Stomach (tissue), 9 donors: ENCODE results near the gene GLDN. TPM values are rescaled to one million over a fixed set of nuclear protein-coding genes. Genes with fewer than 3 reads are reported as not detected.

Source experiments
- DNase-seq, 2 donors: peaks; one replicate each; pipeline versions ENCODE4 v3.0.0 to v3.0.0-alpha.2; 2013 to 2019
- H3K27ac ChIP-seq, 5 donors: fragments of 200-600 bp in 4 of 5; sonication (generic) in 4 of 5; one replicate each; pipeline ENCODE4 v1.5.1; 2013 to 2019; ENCODE audit warnings: mild to moderate bottlenecking in 1 of 5, moderate library complexity in 1 of 5
- H3K27me3 ChIP-seq, 3 donors: fragments of 200-600 bp; sonication (generic); one replicate each; pipeline ENCODE4 v1.5.1; 2017 to 2019; ENCODE audit warnings: mixed run types in 1 of 3
- H3K36me3 ChIP-seq, 4 donors: fragments of 200-600 bp; sonication (generic); 1 replicate in 3 of 4; 2 replicates in 1 of 4; pipeline ENCODE4 v1.5.1; 2016 to 2019
- H3K4me1 ChIP-seq, 4 donors: fragments of 200-600 bp; sonication (generic); one replicate each; pipeline ENCODE4 v1.5.1; 2016 to 2019
- H3K4me3 ChIP-seq, 4 donors: fragments of 200-600 bp; sonication (generic) in 3 of 4; one replicate each; pipeline ENCODE4 v1.5.1; 2016 to 2019; ENCODE audit warnings: mild to moderate bottlenecking in 1 of 4
- H3K9me3 ChIP-seq, 4 donors: fragments of 200-600 bp; sonication (generic); one replicate each; pipeline ENCODE4 v1.5.1; 2016 to 2019
- EP300 ChIP-seq: sonication (generic); formaldehyde crosslinking; IDR thresholded peaks from one replicate; pipeline ENCODE4 v1.6.1; 2017; ENCODE audit warnings: antibody characterized with exemption
- POLR2A ChIP-seq, 4 donors: fragments of 450-650 bp; IDR thresholded peaks; one replicate each; pipeline ENCODE4 v1.6.1; 2016; ENCODE audit warnings: antibody characterized with exemption in 4 of 4, control low read depth in 2 of 4, mild to moderate bottlenecking in 1 of 4, moderate library complexity in 1 of 4
- POLR2AphosphoS5 ChIP-seq, 3 donors: sonication (generic); formaldehyde crosslinking; IDR thresholded peaks; one replicate each; pipeline ENCODE4 v1.6.1; 2016; ENCODE audit warnings: antibody characterized with exemption in 3 of 3
- WGBS, 5 donors: extraction: QIAGEN DNeasy Blood & Tissue Kit in 3 of 5; methylation state at CpG; one replicate each; pipeline versions ENCODE4 v1.1.5 to v1.1.7; 2013 to 2018; 5-methylcytosine and 5-hydroxymethylcytosine counted together
- intact Hi-C: fragments of 100-400 bp; cut with DNase I; formaldehyde crosslinking; loops from one replicate; pipeline ENCODE4 v1.15.1; 2023; ENCODE audit warnings: low total_unique reads
- polyA plus RNA-seq, 3 donors: library from polyadenylated mRNA; stranded (reverse); fragments of 200-250 nt; gene quantifications; one replicate each; pipeline ENCODE4 v1.2.3, GENCODE V29; 2013
- total RNA-seq, 5 donors: library from RNA; depleted of rRNA; stranded (reverse); fragments of >200 nt; gene quantifications; one replicate each; pipeline versions ENCODE4 v1.1.0 to v1.2.3, GENCODE V29; 2014 to 2016
- TF ChIP-seq, protein P1 (sequence below), 7 experiments: fragments of 450-650 bp in 4 of 7; fragments of 200-600 bp in 3 of 7; sonication (generic) in 3 of 7; IDR thresholded peaks; one replicate each; pipeline ENCODE4 v1.5.1; 2016 to 2019; ENCODE audit warnings: antibody characterized with exemption in 7 of 7, control low read depth in 2 of 7, mild to moderate bottlenecking in 1 of 7
- donor health status: healthy with polysubstance abuse.
- donor health status: Bipolar disorder and iron deficiency.
- donor health status: healthy.

The GLDN gene
- total and polyA plus RNA-seq, 8 donors: 0.23 to 8.7 (median 1.7) TPM; not detected in 1

- Histone ChIP-seq H3K4me3 (no peak overlapping the region), H3K36me3 (no peaks in the 10 kb centered on the region), H3K27me3 (peaks cover 0 to 2% (median 0%) of the 10 kb centered on the region in 3 donors), H3K9me3 (no peaks in the 10 kb centered on the region), H3K4me1 (peaks cover 0 to 23% (median 10%) of the 10 kb centered on the region in 4 donors), H3K27ac (no peak overlapping the region)
- intact Hi-C loops: no loop called here
- DNase-seq: no peak
- TF ChIP-seq EP300 (no peak), POLR2AphosphoS5 (IDR thresholded peaks at IDR 0.05) (no peak), POLR2A (IDR thresholded peaks at IDR 0.05) (no peak)
- TF ChIP-seq, protein P1, sequence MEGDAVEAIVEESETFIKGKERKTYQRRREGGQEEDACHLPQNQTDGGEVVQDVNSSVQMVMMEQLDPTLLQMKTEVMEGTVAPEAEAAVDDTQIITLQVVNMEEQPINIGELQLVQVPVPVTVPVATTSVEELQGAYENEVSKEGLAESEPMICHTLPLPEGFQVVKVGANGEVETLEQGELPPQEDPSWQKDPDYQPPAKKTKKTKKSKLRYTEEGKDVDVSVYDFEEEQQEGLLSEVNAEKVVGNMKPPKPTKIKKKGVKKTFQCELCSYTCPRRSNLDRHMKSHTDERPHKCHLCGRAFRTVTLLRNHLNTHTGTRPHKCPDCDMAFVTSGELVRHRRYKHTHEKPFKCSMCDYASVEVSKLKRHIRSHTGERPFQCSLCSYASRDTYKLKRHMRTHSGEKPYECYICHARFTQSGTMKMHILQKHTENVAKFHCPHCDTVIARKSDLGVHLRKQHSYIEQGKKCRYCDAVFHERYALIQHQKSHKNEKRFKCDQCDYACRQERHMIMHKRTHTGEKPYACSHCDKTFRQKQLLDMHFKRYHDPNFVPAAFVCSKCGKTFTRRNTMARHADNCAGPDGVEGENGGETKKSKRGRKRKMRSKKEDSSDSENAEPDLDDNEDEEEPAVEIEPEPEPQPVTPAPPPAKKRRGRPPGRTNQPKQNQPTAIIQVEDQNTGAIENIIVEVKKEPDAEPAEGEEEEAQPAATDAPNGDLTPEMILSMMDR (IDR thresholded peaks at IDR 0.05): no peak
- whole genome bisulfite sequencing, 5 donors: 75 to 92% (median 91%) methylated on average over 4 of the region's 4 CpGs
These were observed 37.0 kb downstream of the GLDN start for GRCh38 chr15:51378406-51378805.

DNA sequence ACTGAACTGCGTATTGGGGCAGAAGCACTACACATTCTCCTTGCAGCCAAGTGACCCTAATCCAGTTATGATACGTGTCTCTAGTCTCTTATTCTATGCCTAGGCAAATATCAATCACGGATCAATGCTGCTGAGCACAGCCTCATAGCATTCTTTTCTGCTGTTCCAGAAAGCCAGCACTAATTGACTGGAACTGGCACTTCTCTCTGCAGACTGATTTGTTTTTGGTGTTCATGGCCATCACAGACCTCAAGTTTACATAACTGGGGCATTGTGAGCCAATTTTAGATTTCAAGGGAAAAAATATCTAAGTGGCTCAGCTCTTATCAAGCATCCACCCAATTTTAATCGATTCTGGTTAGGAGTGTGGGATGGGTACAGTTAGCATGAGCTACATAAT lies 37.9 kb downstream of the GLDN start:
- intact Hi-C loops: no loop called here
- Histone ChIP-seq H3K9me3 (no peaks in the 10 kb centered on the region), H3K4me3 (no peak overlapping the region), H3K36me3 (no peaks in the 10 kb centered on the region), H3K4me1 (peaks cover 0 to 23% (median 10%) of the 10 kb centered on the region in 4 donors), H3K27ac (no peak overlapping the region), H3K27me3 (peaks cover 0 to 12% (median 0%) of the 10 kb centered on the region in 3 donors)
- WGBS, 5 donors: 52 to 65% (median 54%) methylated on average over 4 of the region's 4 CpGs
- no peak for TF ChIP-seq POLR2A (IDR thresholded peaks at IDR 0.05)
- no peak for TF ChIP-seq EP300
- no peak for TF ChIP-seq POLR2AphosphoS5 (IDR thresholded peaks at IDR 0.05)
- TF ChIP-seq, protein P1 (IDR thresholded peaks at IDR 0.05): no peak
- DNase-seq: no peak

- H3K27me3 ChIP-seq: peaks cover 0 to 15% (median 0%) of the 10 kb centered on the region in 3 donors
- intact Hi-C loops: loop anchor here (5.0 to 10.0 kb wide), 3 partner anchors 94 to 216 kb away; no protein-coding TSS in a partner anchor
- H3K9me3 ChIP-seq: no peaks in the 10 kb centered on the region
- TF ChIP-seq EP300 (no peak), POLR2A (IDR thresholded peaks at IDR 0.05) (no peak), POLR2AphosphoS5 (IDR thresholded peaks at IDR 0.05) (peak in 1 of 3 donors; percentile 56)
- TF ChIP-seq, protein P1 (IDR thresholded peaks at IDR 0.05): peak in 5 of 7 experiments; percentile 74 to 93 (median 79)
- no peak overlapping the region for H3K4me3 ChIP-seq
- H3K36me3 ChIP-seq: no peaks in the 10 kb centered on the region
- peak; percentile 60 to 84 for DNase-seq
- 10 to 28% (median 19%) methylated on average over 14 of the region's 14 CpGs for WGBS, 5 donors
- H3K4me1 ChIP-seq: peaks cover 0 to 23% (median 10%) of the 10 kb centered on the region in 4 donors
- H3K27ac ChIP-seq: no peak overlapping the region
These were observed 39.7 kb downstream of the GLDN start for GRCh38 chr15:51380999-51381806.

DNA sequence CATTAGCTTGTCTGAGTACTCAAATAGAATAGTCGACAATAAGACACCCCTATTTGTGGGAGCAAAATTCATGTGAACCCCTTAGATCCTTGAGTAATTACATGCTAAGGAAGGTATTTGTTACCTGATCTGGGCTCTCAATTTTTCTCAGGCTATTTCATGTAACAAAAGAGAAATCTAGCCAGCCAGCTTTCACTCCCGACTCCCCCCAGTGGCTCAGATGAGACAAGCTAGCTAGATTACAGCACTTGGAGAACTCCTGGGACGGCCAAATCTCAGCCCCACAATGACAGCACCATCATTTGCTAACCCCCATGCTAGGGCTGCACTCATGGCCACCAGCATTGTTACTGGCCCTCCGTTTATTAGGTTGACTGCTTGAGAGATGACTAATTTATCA lies 41.3 kb downstream of the GLDN start:
- no peaks in the 10 kb centered on the region for H3K9me3 ChIP-seq
- no peak overlapping the region for H3K4me3 ChIP-seq
- no peak for TF ChIP-seq POLR2A (IDR thresholded peaks at IDR 0.05)
- TF ChIP-seq, protein P1 (IDR thresholded peaks at IDR 0.05): peak in 2 of 7 experiments; percentile 24 to 26
- no peak for TF ChIP-seq EP300
- TF ChIP-seq POLR2AphosphoS5 (IDR thresholded peaks at IDR 0.05): no peak
- H3K36me3 ChIP-seq: no peaks in the 10 kb centered on the region
- intact Hi-C loops: loop anchor here (5.0 to 10.0 kb wide), 3 partner anchors 95 to 218 kb away; no protein-coding TSS in a partner anchor
- H3K27ac ChIP-seq: no peak overlapping the region
- DNase-seq: peak in 1 of 2 donors; percentile 67
- peaks cover 0 to 23% (median 10%) of the 10 kb centered on the region in 4 donors for H3K4me1 ChIP-seq
- H3K27me3 ChIP-seq: peaks cover 0 to 15% (median 0%) of the 10 kb centered on the region in 3 donors
- WGBS, 5 donors: 11 to 23% (median 18%) methylated on average over 4 of the region's 4 CpGs
